Smooth muscle cell (in vitro differentiated cells): ENCODE measurements around the gene ADK. TPM values are rescaled to one million over a fixed set of nuclear protein-coding genes. Genes with fewer than 3 reads are reported as not detected.
A peak's percentile ranks its signal among the peaks of the same experiment; 100 is the strongest.

Experiments
- DNase-seq: peaks from one replicate; lab custom pipeline; 2025; ENCODE audit not compliant: unreplicated experiment; lab: John Stamatoyannopoulos, UW
- H2AFZ ChIP-seq: fragments of 200-600 bp; sonication (generic); 2 replicates; pipeline ENCODE4 v1.6.0; 2016; ENCODE audit warnings: antibody characterized with exemption, low read depth, mild to moderate bottlenecking
- H3F3A ChIP-seq: fragments of 200-600 bp; sonication (generic); 2 replicates; pipeline ENCODE4 v1.6.0; 2017; ENCODE audit warnings: antibody characterized with exemption, low read depth
- H3K27ac ChIP-seq: fragments of 200-600 bp; sonication (generic); 2 replicates; pipeline ENCODE4 v1.5.1; 2016; ENCODE audit warnings: low read depth, mild to moderate bottlenecking
- H3K27me3 ChIP-seq: fragments of 200-600 bp; sonication (generic); 2 replicates; pipeline ENCODE4 v1.6.1; 2016; ENCODE audit warnings: low read depth, mild to moderate bottlenecking
- H3K36me3 ChIP-seq: fragments of 200-600 bp; sonication (generic); 2 replicates; pipeline ENCODE4 v1.5.1; 2016; ENCODE audit warnings: low read depth
- H3K4me1 ChIP-seq: fragments of 200-600 bp; sonication (generic); 2 replicates; pipeline ENCODE4 v1.5.1; 2016; ENCODE audit warnings: low read depth
- H3K4me2 ChIP-seq: fragments of 200-600 bp; sonication (generic); 2 replicates; pipeline ENCODE4 v1.6.0; 2016; ENCODE audit warnings: mild to moderate bottlenecking
- H3K4me3 ChIP-seq: fragments of 200-600 bp; sonication (generic); 2 replicates; pipeline ENCODE4 v1.5.1; 2016; ENCODE audit warnings: mild to moderate bottlenecking
- H3K79me2 ChIP-seq: fragments of 200-600 bp; sonication (generic); 2 replicates; pipeline ENCODE4 v1.6.0; 2016; ENCODE audit warnings: low read depth, mild to moderate bottlenecking
- H3K9ac ChIP-seq: fragments of 200-600 bp; sonication (generic); 2 replicates; pipeline ENCODE4 v1.6.0; 2016; ENCODE audit warnings: low read depth
- H3K9me3 ChIP-seq: fragments of 200-600 bp; sonication (generic); replicated peaks from 2 replicates; pipeline ENCODE4 v1.5.1; 2016; ENCODE audit warnings: low read depth
- H4K20me1 ChIP-seq: fragments of 200-600 bp; sonication (generic); 2 replicates; pipeline ENCODE4 v1.6.0; 2016; ENCODE audit warnings: low read depth
- CTCF ChIP-seq: fragments of 200-600 bp; sonication (generic); IDR thresholded peaks from 2 replicates; pipeline ENCODE4 v1.5.1; 2017; ENCODE audit warnings: borderline replicate concordance, mild to moderate bottlenecking, antibody characterized with exemption; ENCODE audit not compliant: insufficient read depth, poor library complexity, severe bottlenecking
- WGBS: methylation state at CpG from one replicate; pipeline ENCODE4 v1.1.7; 2016; ENCODE audit warnings: low lambda C conversion rate; 5-methylcytosine and 5-hydroxymethylcytosine counted together
- polyA plus RNA-seq: library from polyadenylated mRNA; unstranded; fragments of >200 nt; fragmentation: Nextera tagmentation; extraction: Ambion mirVana; gene quantifications from 2 replicates; pipeline ENCODE4 v1.2.1, GENCODE V29; 2016
- total RNA-seq: library from RNA; depleted of rRNA; stranded (reverse); fragments of >200 nt; gene quantifications from 2 replicates; pipeline ENCODE4 v1.2.3, GENCODE V29; 2014

The ADK gene
- total and polyA plus RNA-seq, 2 experiments from 2014 or later = 19.4 to 25.1 TPM

GRCh38 chr10:74118804-74119203 is 32.2 kb upstream of the ADK start:
- DNase-seq = no peak
- WGBS = 83% methylated on average over 3 of the region's 3 CpGs
- Histone ChIP-seq H4K20me1 (peaks cover 78% of the 10 kb centered on the region), H3K4me2 (no peak overlapping the region), H3K9me3 (no peaks in the 10 kb centered on the region), H3K9ac (no peak overlapping the region), H2AFZ (no peak overlapping the region), H3K4me1 (no peaks in the 10 kb centered on the region), H3F3A (peaks cover 45% of the 10 kb centered on the region), H3K4me3 (no peak overlapping the region), H3K79me2 (no peaks in the 10 kb centered on the region), H3K27me3 (no peaks in the 10 kb centered on the region), H3K36me3 (peaks cover 22% of the 10 kb centered on the region), H3K27ac (peak overlapping the region; percentile 46)
- no peak for TF ChIP-seq CTCF

DNA sequence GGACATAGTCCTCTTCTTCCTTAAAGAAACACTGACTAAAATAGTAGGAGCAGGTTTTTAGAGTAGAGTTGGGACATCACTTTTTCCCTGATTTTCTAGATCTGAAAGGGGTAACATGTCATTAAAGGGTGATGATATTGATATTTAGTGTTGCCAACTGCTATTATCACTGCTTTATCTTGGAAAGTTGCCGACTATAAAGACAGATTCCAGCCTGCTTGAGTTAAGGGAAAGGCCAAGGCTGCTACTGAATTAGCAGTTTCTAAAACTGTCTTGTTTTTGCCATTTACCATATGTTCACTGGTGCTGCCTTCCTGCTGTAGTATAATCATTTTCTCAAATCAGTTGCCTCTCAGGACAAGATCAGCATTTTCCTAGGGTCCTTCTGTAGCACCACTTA is 30.1 kb upstream of the ADK start:
- Histone ChIP-seq H3F3A (peaks cover 55% of the 10 kb centered on the region), H3K27ac (no peak overlapping the region), H3K9me3 (no peaks in the 10 kb centered on the region), H3K4me2 (no peak overlapping the region), H3K4me1 (no peaks in the 10 kb centered on the region), H3K27me3 (no peaks in the 10 kb centered on the region), H3K36me3 (peaks cover 12% of the 10 kb centered on the region), H4K20me1 (peaks cover 59% of the 10 kb centered on the region), H3K4me3 (no peak overlapping the region), H2AFZ (no peak overlapping the region), H3K9ac (no peak overlapping the region), H3K79me2 (no peaks in the 10 kb centered on the region)
- no peak for TF ChIP-seq CTCF
- no peak for DNase-seq
- 55% methylated on average over 1 of the region's 1 CpG for WGBS

GRCh38 chr10:74121368-74121767 is 29.7 kb upstream of the ADK start:
- H3K9ac ChIP-seq = no peak overlapping the region
- H4K20me1 ChIP-seq = peaks cover 55% of the 10 kb centered on the region
- no peak overlapping the region for H2AFZ ChIP-seq
- no peak for TF ChIP-seq CTCF
- peaks cover 12% of the 10 kb centered on the region for H3K36me3 ChIP-seq
- H3K27me3 ChIP-seq = no peaks in the 10 kb centered on the region
- peak overlapping the region; percentile 2 for H3K27ac ChIP-seq
- H3K4me3 ChIP-seq = no peak overlapping the region
- H3K4me1 ChIP-seq = no peaks in the 10 kb centered on the region
- peaks cover 55% of the 10 kb centered on the region for H3F3A ChIP-seq
- DNase-seq = no peak
- no peak overlapping the region for H3K4me2 ChIP-seq
- no peaks in the 10 kb centered on the region for H3K9me3 ChIP-seq
- WGBS = 54% methylated on average over 1 of the region's 1 CpG
- no peaks in the 10 kb centered on the region for H3K79me2 ChIP-seq

GRCh38 chr10:74122060-74122459 is 29.0 kb upstream of the ADK start:
- WGBS = 90% methylated on average over 3 of the region's 3 CpGs
- no peak for TF ChIP-seq CTCF
- peak overlapping the region; percentile 2 for H3K27ac ChIP-seq
- peaks cover 9% of the 10 kb centered on the region for H3K36me3 ChIP-seq
- no peak for DNase-seq
- no peak overlapping the region for H2AFZ ChIP-seq
- H3K4me2 ChIP-seq = no peak overlapping the region
- no peaks in the 10 kb centered on the region for H3K9me3 ChIP-seq
- H3K4me1 ChIP-seq = no peaks in the 10 kb centered on the region
- H3K79me2 ChIP-seq = no peaks in the 10 kb centered on the region
- H4K20me1 ChIP-seq = peaks cover 50% of the 10 kb centered on the region
- no peaks in the 10 kb centered on the region for H3K27me3 ChIP-seq
- no peak overlapping the region for H3K9ac ChIP-seq
- peaks cover 50% of the 10 kb centered on the region for H3F3A ChIP-seq
- H3K4me3 ChIP-seq = no peak overlapping the region
